Tibial artery (tissue), 4 donors: ENCODE measurements around the gene KCMF1.

ENCODE experiments used
- DNase-seq, 2 donors: peaks; one replicate each; pipeline ENCODE4 v3.0.0-alpha.2; 2019
- H3K27ac ChIP-seq, 2 donors: fragments of 200-600 bp; sonication (generic) in 1 of 2; 1 replicate in 1 of 2; 2 replicates in 1 of 2; pipeline ENCODE4 v1.5.1; 2018 to 2019; ENCODE audit warnings: mild to moderate bottlenecking in 1 of 2
- H3K27me3 ChIP-seq, 2 donors: fragments of 200-600 bp; sonication (generic) in 1 of 2; one replicate each; pipeline versions ENCODE4 v1.5.1 to v1.6.0; 2016 to 2019
- H3K36me3 ChIP-seq, 3 donors: fragments of 200-600 bp; sonication (generic) in 2 of 3; one replicate each; pipeline ENCODE4 v1.5.1; 2016 to 2019; ENCODE audit warnings: mild to moderate bottlenecking in 2 of 3
- H3K4me1 ChIP-seq, 4 donors: fragments of 200-600 bp; sonication (generic) in 2 of 4; 1 replicate in 3 of 4; 2 replicates in 1 of 4; pipeline ENCODE4 v1.5.1; 2016 to 2019
- H3K4me3 ChIP-seq, 2 donors: fragments of 200-600 bp; sonication (generic) in 1 of 2; 1 replicate in 1 of 2; 2 replicates in 1 of 2; pipeline ENCODE4 v1.5.1; 2018 to 2019; ENCODE audit warnings: mild to moderate bottlenecking in 2 of 2
- H3K9me3 ChIP-seq, 3 donors: fragments of 200-600 bp; sonication (generic) in 1 of 3; one replicate each; pipeline ENCODE4 v1.5.1; 2016 to 2019
- CTCF ChIP-seq, 2 experiments: fragments of 200-600 bp in 1 of 2; fragments of 450-650 bp in 1 of 2; IDR thresholded peaks; one replicate each; pipeline ENCODE4 v1.5.1; 2017 to 2019; ENCODE audit warnings: antibody characterized with exemption in 2 of 2, mild to moderate bottlenecking in 1 of 2, moderate library complexity in 1 of 2
- intact Hi-C: fragments of 100-400 bp; cut with DNase I; formaldehyde crosslinking; loops from one replicate; pipeline ENCODE4 v1.15.0; 2023; ENCODE audit warnings: low total_unique reads

The KCMF1 gene

GRCh38 chr2:85104228-85104627, 133.3 kb downstream of the KCMF1 start:
- Histone ChIP-seq H3K36me3 (no peaks in the 10 kb centered on the region), H3K4me3 (no peak overlapping the region), H3K27me3 (no peaks in the 10 kb centered on the region), H3K9me3 (no peaks in the 10 kb centered on the region), H3K4me1 (no peaks in the 10 kb centered on the region), H3K27ac (no peak overlapping the region)
- no peak for TF ChIP-seq CTCF (IDR thresholded peaks at IDR 0.05)
- intact Hi-C loops = no loop called here
- DNase-seq = no peak

- no peak for DNase-seq
- Histone ChIP-seq H3K36me3 (no peaks in the 10 kb centered on the region), H3K27ac (no peak overlapping the region), H3K27me3 (peaks cover 0 to 5% of the 10 kb centered on the region in 2 donors), H3K9me3 (no peaks in the 10 kb centered on the region), H3K4me1 (no peaks in the 10 kb centered on the region), H3K4me3 (no peak overlapping the region)
- intact Hi-C loops = no loop called here
- TF ChIP-seq CTCF (IDR thresholded peaks at IDR 0.05) = no peak
Observed at GRCh38 chr2:85106489-85107180, 135.7 kb downstream of the KCMF1 start.
